ENCODE data around the gene CCL26. TPM values are rescaled to one million over a fixed set of nuclear protein-coding genes. Genes with fewer than 3 reads are reported as not detected.
"Not testable (repeated sequence)": the region's sequence is repeated elsewhere in the genome, so short reads cannot be mapped to it uniquely, and the experiment has no call there.

The CCL26 gene
- total and polyA plus RNA-seq, 3 experiments from 2014 or later, result not detected

- H3K27me3 ChIP-seq (ENCODE audit: insufficient read depth, low read length, poor library complexity, severe bottlenecking); H3K27ac Mint-ChIP-seq; DNase-seq; H3K4me1 Mint-ChIP-seq; H3K27ac ChIP-seq (ENCODE audit: low read depth, low read length); H3K27me3 Mint-ChIP-seq; H3K36me3 Mint-ChIP-seq; H3K4me3 ChIP-seq (ENCODE audit: low read length); H3K4me1 ChIP-seq (ENCODE audit: insufficient read depth, low read length); H3K9me3 ChIP-seq (ENCODE audit: low read length); H3K4me3 Mint-ChIP-seq; POLR2A ChIA-PET; H3K36me3 ChIP-seq (ENCODE audit: insufficient read depth, low read length); H3K9me3 Mint-ChIP-seq: not testable (repeated sequence)
- CTCF ChIA-PET, result interaction anchor here (0.7 to 1.6 kb wide), 10 partner anchors 10 to 728 kb away, joined by 3 to 9 read pairs (median 4); partner anchors contain the start of gene HIP1
Observed at GRCh38 chr7:75761801-75762200, 10.2 kb downstream of the CCL26 start.

- no peaks in the 10 kb centered on the region for H3K36me3 ChIP-seq (ENCODE audit: insufficient read depth, low read length)
- Mint-ChIP-seq H3K4me3 (no peak overlapping the region), H3K36me3 (no peaks in the 10 kb centered on the region), H3K4me1 (peaks cover 4 to 5% (median 5%) of the 10 kb centered on the region in 3 donors), H3K27me3 (no peaks in the 10 kb centered on the region), H3K9me3 (no peaks in the 10 kb centered on the region), H3K27ac (no peak overlapping the region)
- no peaks in the 10 kb centered on the region for H3K27me3 ChIP-seq (ENCODE audit: insufficient read depth, low read length, poor library complexity, severe bottlenecking)
- no peak overlapping the region for H3K27ac ChIP-seq (ENCODE audit: low read depth, low read length)
- CTCF ChIA-PET, result interaction anchor here (0.6 to 1.3 kb wide), 2 partner anchors 40 to 169 kb away, joined by 3 read pairs; no protein-coding TSS in a partner anchor
- H3K9me3 ChIP-seq (ENCODE audit: low read length), result no peaks in the 10 kb centered on the region
- no peak for DNase-seq
- no peaks in the 10 kb centered on the region for H3K4me1 ChIP-seq (ENCODE audit: insufficient read depth, low read length)
- POLR2A ChIA-PET, result interaction anchor here (0.6 kb wide), 1 partner anchor 162 kb away, joined by 4 read pairs; no protein-coding TSS in a partner anchor
- no peak overlapping the region for H3K4me3 ChIP-seq (ENCODE audit: low read length)
Observed at GRCh38 chr7:75758491-75758890, 13.5 kb downstream of the CCL26 start.

GRCh38 chr7:75757860-75758259 lies 14.2 kb downstream of the CCL26 start:
- no peaks in the 10 kb centered on the region for H3K9me3 ChIP-seq (ENCODE audit: low read length)
- H3K36me3 ChIP-seq (ENCODE audit: insufficient read depth, low read length), result no peaks in the 10 kb centered on the region
- H3K4me3 ChIP-seq (ENCODE audit: low read length), result no peak overlapping the region
- Mint-ChIP-seq H3K27ac (peak overlapping the region in 1 of 8 donors; percentile 52), H3K4me1 (peaks cover 4 to 5% (median 5%) of the 10 kb centered on the region in 3 donors), H3K9me3 (no peaks in the 10 kb centered on the region), H3K27me3 (no peaks in the 10 kb centered on the region), H3K36me3 (no peaks in the 10 kb centered on the region), H3K4me3 (no peak overlapping the region)
- ChIA-PET POLR2A (no interaction called here), CTCF (interaction anchor here (1.3 kb wide), 1 partner anchor 40 kb away, joined by 3 read pairs; no protein-coding TSS in a partner anchor)
- no peaks in the 10 kb centered on the region for H3K4me1 ChIP-seq (ENCODE audit: insufficient read depth, low read length)
- DNase-seq, result no peak
- no peaks in the 10 kb centered on the region for H3K27me3 ChIP-seq (ENCODE audit: insufficient read depth, low read length, poor library complexity, severe bottlenecking)
- no peak overlapping the region for H3K27ac ChIP-seq (ENCODE audit: low read depth, low read length)

GRCh38 chr7:75756991-75757676 lies 14.9 kb downstream of the CCL26 start:
- Histone ChIP-seq H3K27ac (ENCODE audit: low read depth, low read length) (no peak overlapping the region), H3K4me3 (ENCODE audit: low read length) (no peak overlapping the region), H3K4me1 (ENCODE audit: insufficient read depth, low read length) (no peaks in the 10 kb centered on the region), H3K9me3 (ENCODE audit: low read length) (no peaks in the 10 kb centered on the region), H3K27me3 (ENCODE audit: insufficient read depth, low read length, poor library complexity, severe bottlenecking) (no peaks in the 10 kb centered on the region), H3K36me3 (ENCODE audit: insufficient read depth, low read length) (no peaks in the 10 kb centered on the region)
- H3K27ac Mint-ChIP-seq, result no peak overlapping the region
- no peaks in the 10 kb centered on the region for H3K9me3 Mint-ChIP-seq
- no peak for DNase-seq
- POLR2A ChIA-PET, result no interaction called here
- no peaks in the 10 kb centered on the region for H3K36me3 Mint-ChIP-seq
- CTCF ChIA-PET, result no interaction called here
- H3K4me3 Mint-ChIP-seq, result no peak overlapping the region
- no peaks in the 10 kb centered on the region for H3K27me3 Mint-ChIP-seq
- H3K4me1 Mint-ChIP-seq, result peaks cover under 1% of the 10 kb centered on the region in 3 donors

- H3K27ac Mint-ChIP-seq, result peak overlapping the region in 1 of 8 donors; percentile 64
- no peaks in the 10 kb centered on the region for H3K27me3 Mint-ChIP-seq
- H3K4me1 Mint-ChIP-seq, result no peaks in the 10 kb centered on the region
- H3K27ac ChIP-seq (ENCODE audit: low read depth, low read length), result no peak overlapping the region
- H3K27me3 ChIP-seq (ENCODE audit: insufficient read depth, low read length, poor library complexity, severe bottlenecking), result no peaks in the 10 kb centered on the region
- H3K4me3 ChIP-seq (ENCODE audit: low read length), result no peak overlapping the region
- no peaks in the 10 kb centered on the region for H3K9me3 Mint-ChIP-seq
- H3K36me3 ChIP-seq (ENCODE audit: insufficient read depth, low read length), result no peaks in the 10 kb centered on the region
- H3K36me3 Mint-ChIP-seq, result no peaks in the 10 kb centered on the region
- DNase-seq, result no peak
- POLR2A ChIA-PET, result no interaction called here
- H3K4me1 ChIP-seq (ENCODE audit: insufficient read depth, low read length), result no peaks in the 10 kb centered on the region
- no peak overlapping the region for H3K4me3 Mint-ChIP-seq
- H3K9me3 ChIP-seq (ENCODE audit: low read length), result no peaks in the 10 kb centered on the region
- CTCF ChIA-PET, result interaction anchor here (1.2 kb wide), 2 partner anchors 17 to 29 kb away, joined by 3 read pairs; partner anchors contain the start of gene HIP1
Observed at GRCh38 chr7:75756206-75756990, 15.6 kb downstream of the CCL26 start.

GRCh38 chr7:75743455-75743859 lies 28.6 kb downstream of the CCL26 start:
- no peaks in the 10 kb centered on the region for H3K36me3 ChIP-seq (ENCODE audit: insufficient read depth, low read length)
- Mint-ChIP-seq H3K9me3 (no peaks in the 10 kb centered on the region), H3K4me3 (peak overlapping the region in 1 of 7 donors; percentile 22), H3K4me1 (peaks cover 7 to 11% (median 8%) of the 10 kb centered on the region in 3 donors), H3K27me3 (no peaks in the 10 kb centered on the region), H3K36me3 (peaks cover 0 to 2% (median 0%) of the 10 kb centered on the region in 3 donors), H3K27ac (peak overlapping the region in 2 of 8 donors; percentile 62 to 75)
- H3K27ac ChIP-seq (ENCODE audit: low read depth, low read length), result no peak overlapping the region
- no peak overlapping the region for H3K4me3 ChIP-seq (ENCODE audit: low read length)
- no peaks in the 10 kb centered on the region for H3K4me1 ChIP-seq (ENCODE audit: insufficient read depth, low read length)
- no peaks in the 10 kb centered on the region for H3K27me3 ChIP-seq (ENCODE audit: insufficient read depth, low read length, poor library complexity, severe bottlenecking)
- ChIA-PET POLR2A (no interaction called here), CTCF (no interaction called here)
- no peak for DNase-seq
- H3K9me3 ChIP-seq (ENCODE audit: low read length), result no peaks in the 10 kb centered on the region

- Histone ChIP-seq H3K4me1 (ENCODE audit: insufficient read depth, low read length) (peaks cover 9% of the 10 kb centered on the region), H3K9me3 (ENCODE audit: low read length) (no peaks in the 10 kb centered on the region), H3K27ac (ENCODE audit: low read depth, low read length) (no peak overlapping the region), H3K36me3 (ENCODE audit: insufficient read depth, low read length) (no peaks in the 10 kb centered on the region), H3K4me3 (ENCODE audit: low read length) (no peak overlapping the region), H3K27me3 (ENCODE audit: insufficient read depth, low read length, poor library complexity, severe bottlenecking) (no peaks in the 10 kb centered on the region)
- Mint-ChIP-seq H3K4me1 (peaks cover 18 to 28% (median 20%) of the 10 kb centered on the region in 3 donors), H3K36me3 (peaks cover 0 to 4% (median 0%) of the 10 kb centered on the region in 3 donors), H3K9me3 (no peaks in the 10 kb centered on the region), H3K4me3 (peak overlapping the region in 4 of 7 donors; percentile 1 to 54 (median 27)), H3K27me3 (no peaks in the 10 kb centered on the region), H3K27ac (peak overlapping the region in 3 of 8 donors; percentile 6 to 76 (median 61))
- no peak for DNase-seq
- ChIA-PET CTCF (interaction anchor here (1.0 to 1.6 kb wide), 5 partner anchors 9 to 24 kb away, joined by 3 to 4 read pairs (median 3); no protein-coding TSS in a partner anchor), POLR2A (interaction anchor here (1.4 kb wide), 1 partner anchor 11 kb away, joined by 4 read pairs; no protein-coding TSS in a partner anchor)
Observed at GRCh38 chr7:75740846-75741497, 31.0 kb downstream of the CCL26 start.
